Measurements from ENCODE around the gene FRY.

Gene FRY

DNA sequence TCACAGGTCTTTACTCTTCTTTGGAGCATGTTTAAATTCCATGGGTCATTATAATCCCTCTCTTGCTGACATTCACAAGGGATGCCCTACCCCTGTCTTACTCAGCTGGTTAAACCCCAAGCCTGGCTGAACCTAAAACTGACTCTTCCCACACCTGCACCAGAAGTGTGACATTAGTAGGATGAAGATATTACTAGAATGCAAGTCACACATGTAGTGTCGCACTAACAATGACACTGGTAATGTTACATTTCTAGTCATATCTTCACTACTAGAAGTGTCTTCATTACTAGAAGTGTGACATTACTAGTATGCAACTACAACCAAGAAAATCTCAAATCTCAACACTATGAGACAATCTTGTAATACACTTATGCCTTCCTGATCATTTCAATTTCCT is 269.3 kb downstream of the FRY start:
- TF ChIP-seq, protein P1, sequence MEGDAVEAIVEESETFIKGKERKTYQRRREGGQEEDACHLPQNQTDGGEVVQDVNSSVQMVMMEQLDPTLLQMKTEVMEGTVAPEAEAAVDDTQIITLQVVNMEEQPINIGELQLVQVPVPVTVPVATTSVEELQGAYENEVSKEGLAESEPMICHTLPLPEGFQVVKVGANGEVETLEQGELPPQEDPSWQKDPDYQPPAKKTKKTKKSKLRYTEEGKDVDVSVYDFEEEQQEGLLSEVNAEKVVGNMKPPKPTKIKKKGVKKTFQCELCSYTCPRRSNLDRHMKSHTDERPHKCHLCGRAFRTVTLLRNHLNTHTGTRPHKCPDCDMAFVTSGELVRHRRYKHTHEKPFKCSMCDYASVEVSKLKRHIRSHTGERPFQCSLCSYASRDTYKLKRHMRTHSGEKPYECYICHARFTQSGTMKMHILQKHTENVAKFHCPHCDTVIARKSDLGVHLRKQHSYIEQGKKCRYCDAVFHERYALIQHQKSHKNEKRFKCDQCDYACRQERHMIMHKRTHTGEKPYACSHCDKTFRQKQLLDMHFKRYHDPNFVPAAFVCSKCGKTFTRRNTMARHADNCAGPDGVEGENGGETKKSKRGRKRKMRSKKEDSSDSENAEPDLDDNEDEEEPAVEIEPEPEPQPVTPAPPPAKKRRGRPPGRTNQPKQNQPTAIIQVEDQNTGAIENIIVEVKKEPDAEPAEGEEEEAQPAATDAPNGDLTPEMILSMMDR (IDR thresholded peaks at IDR 0.05; ENCODE audit: low read length, missing control alignments): no peak
- no peak overlapping the region for H3K4me3 ChIP-seq (replicated peaks; ENCODE audit: low read depth, low read length)
- no peak for DNase-seq (ENCODE audit: low read depth)

DNA sequence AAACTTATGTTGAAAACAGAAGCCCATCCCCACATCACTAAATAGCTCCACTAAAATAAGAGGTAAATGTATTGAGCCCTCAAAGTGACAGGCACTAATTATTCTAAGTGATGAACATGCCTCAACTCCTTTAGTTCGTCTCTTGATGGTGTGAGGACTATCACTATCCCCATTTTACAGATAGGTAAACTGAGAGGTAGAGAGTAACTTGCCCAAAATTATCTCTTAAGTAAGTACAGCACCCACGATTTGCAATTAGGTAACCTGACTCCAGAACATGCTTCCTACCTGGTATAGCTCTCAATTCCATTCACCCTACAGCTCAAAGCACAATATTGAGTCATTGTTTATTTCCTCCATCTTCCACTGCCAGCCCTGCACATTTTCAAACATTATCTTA is 270.9 kb downstream of the FRY start:
- TF ChIP-seq, protein P1 (IDR thresholded peaks at IDR 0.05; ENCODE audit: low read length, missing control alignments): no peak
- no peak for DNase-seq (ENCODE audit: low read depth)
- no peak overlapping the region for H3K4me3 ChIP-seq (replicated peaks; ENCODE audit: low read depth, low read length)

- H3K4me3 ChIP-seq (replicated peaks; ENCODE audit: low read depth, low read length): no peak overlapping the region
- TF ChIP-seq, protein P1 (IDR thresholded peaks at IDR 0.05; ENCODE audit: low read length, missing control alignments): no peak
- no peak for DNase-seq (ENCODE audit: low read depth)
Observed at GRCh38 chr13:32305646-32306045, 274.1 kb downstream of the FRY start.

DNA sequence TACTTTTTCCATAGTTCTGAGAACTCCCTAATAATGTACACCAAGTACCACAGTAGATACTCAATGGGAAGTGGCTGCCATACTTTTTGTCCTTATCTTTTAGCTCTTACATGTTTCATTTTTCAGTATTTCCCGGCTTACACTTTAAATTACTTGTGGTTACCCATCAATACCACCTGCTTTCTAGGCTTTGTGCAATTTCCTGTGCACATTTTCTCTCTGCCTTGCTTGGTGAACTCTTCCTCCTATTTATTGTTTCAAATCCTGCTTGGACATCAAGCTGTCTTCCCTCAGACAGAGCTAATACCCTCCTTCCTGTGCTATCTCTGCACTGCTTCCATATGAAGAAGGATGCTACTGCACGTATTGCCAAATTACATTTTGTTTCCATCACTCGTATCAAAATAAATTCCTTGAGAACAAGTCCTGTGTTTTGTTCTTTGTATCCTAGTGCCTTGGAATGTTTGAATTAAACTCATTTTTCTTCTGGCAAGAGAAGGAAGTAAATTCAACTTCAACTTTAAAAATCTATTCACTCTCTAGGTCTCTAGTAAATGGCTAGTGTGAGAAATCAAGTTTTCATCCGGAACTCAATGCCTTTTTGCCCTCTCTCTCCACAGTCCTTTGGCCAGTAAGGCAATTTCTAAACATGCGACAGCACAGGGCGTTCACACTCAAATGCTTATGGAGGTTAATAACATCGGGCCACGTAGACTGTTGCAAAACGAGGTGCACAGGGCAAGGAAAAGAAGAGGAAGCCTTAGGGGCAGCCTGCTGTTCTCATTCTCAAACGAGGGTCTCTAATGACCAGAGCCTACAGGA is 277.9 kb downstream of the FRY start:
- no peak overlapping the region for H3K4me3 ChIP-seq (replicated peaks; ENCODE audit: low read depth, low read length)
- TF ChIP-seq, protein P1 (IDR thresholded peaks at IDR 0.05; ENCODE audit: low read length, missing control alignments): no peak
- DNase-seq (ENCODE audit: low read depth): no peak

GRCh38 chr13:32310134-32310706 is 278.6 kb downstream of the FRY start:
- H3K4me3 ChIP-seq (replicated peaks; ENCODE audit: low read depth, low read length): no peak overlapping the region
- TF ChIP-seq, protein P1 (IDR thresholded peaks at IDR 0.05; ENCODE audit: low read length, missing control alignments): peak; percentile 71
- DNase-seq (ENCODE audit: low read depth): peak; percentile 82

GRCh38 chr13:32311188-32311897 is 279.8 kb downstream of the FRY start:
- TF ChIP-seq, protein P1 (IDR thresholded peaks at IDR 0.05; ENCODE audit: low read length, missing control alignments): no peak
- DNase-seq (ENCODE audit: low read depth): no peak
- H3K4me3 ChIP-seq (replicated peaks; ENCODE audit: low read depth, low read length): no peak overlapping the region

Data from fibroblast of pulmonary artery (primary cell).